Ovary (tissue), 3 donors: ENCODE results near the gene AP1G2.

Experiments used
- EP300 ChIP-seq: sonication (generic); formaldehyde crosslinking; IDR thresholded peaks from one replicate; pipeline ENCODE4 v1.6.1; 2017; ENCODE audit warnings: antibody characterized with exemption
- POLR2A ChIP-seq: fragments of 450-650 bp; IDR thresholded peaks from one replicate; pipeline ENCODE4 v1.6.1; 2017; ENCODE audit warnings: antibody characterized with exemption, mild to moderate bottlenecking, moderate library complexity
- TF ChIP-seq, protein P1 (sequence below), 3 donors: fragments of 450-650 bp in 2 of 3; fragments of 200-600 bp in 1 of 3; IDR thresholded peaks; one replicate each; pipeline versions ENCODE4 v1.5.1 to v1.8.0; 2016 to 2022; ENCODE audit warnings: antibody characterized with exemption in 3 of 3, mild to moderate bottlenecking in 1 of 3
- donor health status: DM: no; HTN: no; CAD: no.

DNA sequence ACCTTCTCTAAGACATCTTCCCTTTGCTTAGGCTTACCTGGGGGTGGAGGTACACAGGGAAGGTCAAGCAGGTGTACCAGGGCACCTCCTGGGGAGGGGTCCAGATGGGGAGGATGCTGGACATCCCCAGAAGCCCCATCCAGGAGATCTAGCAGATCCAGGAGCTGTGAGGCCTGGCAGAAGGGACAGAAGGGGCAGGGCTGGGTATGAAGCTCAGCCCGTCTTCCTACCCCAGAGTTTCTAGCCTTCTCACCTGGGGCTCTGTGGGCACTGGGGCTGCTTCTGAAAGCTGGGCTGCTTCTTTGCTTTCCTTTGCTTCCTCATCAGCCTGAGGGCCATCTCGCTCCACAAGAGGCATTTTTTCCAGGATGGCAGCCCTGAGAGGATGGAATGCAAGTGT, 6.3 kb downstream of the AP1G2 start:
- TF ChIP-seq, protein P1, sequence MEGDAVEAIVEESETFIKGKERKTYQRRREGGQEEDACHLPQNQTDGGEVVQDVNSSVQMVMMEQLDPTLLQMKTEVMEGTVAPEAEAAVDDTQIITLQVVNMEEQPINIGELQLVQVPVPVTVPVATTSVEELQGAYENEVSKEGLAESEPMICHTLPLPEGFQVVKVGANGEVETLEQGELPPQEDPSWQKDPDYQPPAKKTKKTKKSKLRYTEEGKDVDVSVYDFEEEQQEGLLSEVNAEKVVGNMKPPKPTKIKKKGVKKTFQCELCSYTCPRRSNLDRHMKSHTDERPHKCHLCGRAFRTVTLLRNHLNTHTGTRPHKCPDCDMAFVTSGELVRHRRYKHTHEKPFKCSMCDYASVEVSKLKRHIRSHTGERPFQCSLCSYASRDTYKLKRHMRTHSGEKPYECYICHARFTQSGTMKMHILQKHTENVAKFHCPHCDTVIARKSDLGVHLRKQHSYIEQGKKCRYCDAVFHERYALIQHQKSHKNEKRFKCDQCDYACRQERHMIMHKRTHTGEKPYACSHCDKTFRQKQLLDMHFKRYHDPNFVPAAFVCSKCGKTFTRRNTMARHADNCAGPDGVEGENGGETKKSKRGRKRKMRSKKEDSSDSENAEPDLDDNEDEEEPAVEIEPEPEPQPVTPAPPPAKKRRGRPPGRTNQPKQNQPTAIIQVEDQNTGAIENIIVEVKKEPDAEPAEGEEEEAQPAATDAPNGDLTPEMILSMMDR (IDR thresholded peaks at IDR 0.05), result no peak
- no peak for TF ChIP-seq POLR2A
- no peak for TF ChIP-seq EP300
